HEK293 (cell line): ENCODE data around the gene TAF10.

ENCODE experiments used
- CTCF ChIA-PET: fragments of 350-600 bp; formaldehyde crosslinking; extraction: SDS; loops from one replicate; lab custom pipeline; 2021; ENCODE audit warnings: antibody characterized with exemption; lab: Yijun Ruan, JAX
- POLR2A ChIA-PET: fragments of 300-600 bp; formaldehyde crosslinking; extraction: SDS; loops from one replicate; lab custom pipeline; 2020; ENCODE audit warnings: antibody characterized with exemption, inconsistent platforms; lab: Yijun Ruan, JAX
- H3K27ac ChIP-seq: fragments of 200-500 bp; sonication (Bioruptor generic); 2 replicates; pipeline ENCODE4 v1.5.1; 2014; ENCODE audit warnings: low read depth, low read length, control low read depth, inconsistent platforms; ENCODE audit errors: extremely low read depth
- H3K36me3 ChIP-seq, 2 experiments: fragments of 200-500 bp in 1 of 2; sonication (Bioruptor generic) in 1 of 2; 1 replicate in 1 of 2; 2 replicates in 1 of 2; pipeline ENCODE4 v1.5.1; 2014 to 2017; ENCODE audit warnings: inconsistent platforms in 2 of 2, low read length in 2 of 2; ENCODE audit not compliant: control insufficient read depth in 2 of 2, insufficient read depth in 1 of 2
- H3K4me1 ChIP-seq: fragments of 200-500 bp; sonication (Bioruptor generic); 2 replicates; pipeline ENCODE4 v1.5.1; 2014; ENCODE audit warnings: mild to moderate bottlenecking, low read length, inconsistent platforms; ENCODE audit not compliant: control insufficient read depth, insufficient read depth
- H3K4me3 ChIP-seq: 2 replicates; pipeline ENCODE4 v1.5.1; 2011; ENCODE audit warnings: low read depth, mild to moderate bottlenecking, control low read depth, low read length, moderate library complexity
- H3K9me3 ChIP-seq: fragments of 200-500 bp; sonication (Bioruptor generic); 2 replicates; pipeline ENCODE4 v1.5.1; 2014; ENCODE audit warnings: low read depth, low read length, inconsistent platforms; ENCODE audit not compliant: control insufficient read depth, insufficient read depth
- GFI1B ChIP-seq: fragments of 450-650 bp; formaldehyde crosslinking; IDR thresholded peaks from 2 replicates; pipeline ENCODE4 v1.5.1; 2016; ENCODE audit warnings: missing biosample characterization, missing genetic modification characterization
- SCRT1 ChIP-seq: fragments of 450-650 bp; formaldehyde crosslinking; IDR thresholded peaks from 2 replicates; pipeline ENCODE4 v1.5.1; 2016; ENCODE audit warnings: missing biosample characterization, missing genetic modification characterization, borderline replicate concordance
- SP3 ChIP-seq: fragments of 450-650 bp; formaldehyde crosslinking; IDR thresholded peaks from 2 replicates; pipeline ENCODE4 v1.5.1; 2016; ENCODE audit warnings: missing biosample characterization, missing genetic modification characterization
- TCF7L2 ChIP-seq: IDR thresholded peaks from 2 replicates; pipeline ENCODE4 v1.6.1; 2011; ENCODE audit warnings: low read depth, mild to moderate bottlenecking, inconsistent platforms, low read length, moderate library complexity, borderline replicate concordance
- ZBTB1 ChIP-seq: fragments of 450-650 bp; formaldehyde crosslinking; IDR thresholded peaks from 2 replicates; pipeline ENCODE4 v1.5.1; 2016; ENCODE audit warnings: missing biosample characterization, missing genetic modification characterization
- ZBTB20 ChIP-seq: fragments of 450-650 bp; formaldehyde crosslinking; IDR thresholded peaks from 2 replicates; pipeline ENCODE4 v1.5.1; 2016; ENCODE audit warnings: missing biosample characterization, missing genetic modification characterization
- ZBTB7A ChIP-seq: fragments of 450-650 bp; formaldehyde crosslinking; IDR thresholded peaks from 2 replicates; pipeline ENCODE4 v1.5.1; 2016; ENCODE audit warnings: low read depth, missing biosample characterization, missing genetic modification characterization
- ZNF10 ChIP-seq: fragments of 450-650 bp; formaldehyde crosslinking; IDR thresholded peaks from 2 replicates; pipeline ENCODE4 v1.5.1; 2017; ENCODE audit warnings: missing biosample characterization, missing genetic modification characterization
- ZNF133 ChIP-seq: fragments of 450-650 bp; formaldehyde crosslinking; IDR thresholded peaks from 2 replicates; pipeline ENCODE4 v1.5.1; 2016; ENCODE audit warnings: missing biosample characterization, missing genetic modification characterization
- ZNF148 ChIP-seq: fragments of 450-650 bp; formaldehyde crosslinking; IDR thresholded peaks from 2 replicates; pipeline ENCODE4 v1.5.0; 2017; ENCODE audit warnings: missing biosample characterization, missing genetic modification characterization, borderline replicate concordance
- ZNF23 ChIP-seq: fragments of 450-650 bp; formaldehyde crosslinking; IDR thresholded peaks from 2 replicates; pipeline ENCODE4 v1.5.1; 2016; ENCODE audit warnings: missing biosample characterization, missing genetic modification characterization, borderline replicate concordance
- ZNF274 ChIP-seq, 2 experiments: fragments of 200-500 bp in 1 of 2; fragments of 450-650 bp in 1 of 2; sonication (Bioruptor generic) in 1 of 2; formaldehyde crosslinking in 1 of 2; IDR thresholded peaks; 2 replicates each; pipeline versions ENCODE4 v1.5.1 to v1.6.1; 2014 to 2016; ENCODE audit warnings: borderline replicate concordance in 1 of 2, inconsistent platforms in 1 of 2, low read length in 1 of 2, missing biosample characterization in 1 of 2, missing genetic modification characterization in 1 of 2
- ZNF433 ChIP-seq: fragments of 450-650 bp; formaldehyde crosslinking; IDR thresholded peaks from 2 replicates; pipeline ENCODE4 v1.5.1; 2016; ENCODE audit warnings: missing biosample characterization, missing genetic modification characterization, low read depth
- ZNF501 ChIP-seq: fragments of 450-650 bp; formaldehyde crosslinking; IDR thresholded peaks from 2 replicates; pipeline ENCODE4 v1.5.1; 2016; ENCODE audit warnings: missing biosample characterization, missing genetic modification characterization
- ZNF561 ChIP-seq: fragments of 450-650 bp; IDR thresholded peaks from 2 replicates; pipeline ENCODE4 v1.5.1; 2018; ENCODE audit warnings: missing biosample characterization, missing genetic modification characterization, borderline replicate concordance
- ZNF571 ChIP-seq: fragments of 450-650 bp; formaldehyde crosslinking; IDR thresholded peaks from 2 replicates; pipeline ENCODE4 v1.5.0; 2017; ENCODE audit warnings: missing biosample characterization, missing genetic modification characterization
- ZNF629 ChIP-seq: fragments of 450-650 bp; formaldehyde crosslinking; IDR thresholded peaks from 2 replicates; pipeline ENCODE4 v1.5.1; 2017; ENCODE audit warnings: missing biosample characterization, missing genetic modification characterization
- ZNF639 ChIP-seq: fragments of 450-650 bp; formaldehyde crosslinking; IDR thresholded peaks from 2 replicates; pipeline ENCODE4 v1.5.1; 2016; ENCODE audit warnings: missing biosample characterization, missing genetic modification characterization
- ZNF677 ChIP-seq: fragments of 450-650 bp; IDR thresholded peaks from 2 replicates; pipeline ENCODE4 v1.5.0; 2018; ENCODE audit warnings: missing biosample characterization, mild to moderate bottlenecking, missing genetic modification characterization, moderate library complexity
- ZNF76 ChIP-seq: fragments of 450-650 bp; formaldehyde crosslinking; IDR thresholded peaks from 2 replicates; pipeline ENCODE4; 2016; ENCODE audit warnings: low read depth, missing biosample characterization, missing genetic modification characterization, borderline replicate concordance
- ZNF768 ChIP-seq: fragments of 450-650 bp; formaldehyde crosslinking; IDR thresholded peaks from 2 replicates; pipeline ENCODE4 v1.5.1; 2018; ENCODE audit warnings: missing biosample characterization, mild to moderate bottlenecking, missing genetic modification characterization
- ZNF776 ChIP-seq: fragments of 450-650 bp; formaldehyde crosslinking; IDR thresholded peaks from 2 replicates; pipeline ENCODE4 v1.5.0; 2017; ENCODE audit warnings: missing biosample characterization, missing genetic modification characterization, borderline replicate concordance
- ZNF792 ChIP-seq: fragments of 450-650 bp; formaldehyde crosslinking; IDR thresholded peaks from 2 replicates; pipeline ENCODE4 v1.5.1; 2016; ENCODE audit warnings: missing biosample characterization, missing genetic modification characterization
- ZSCAN16 ChIP-seq: fragments of 450-650 bp; formaldehyde crosslinking; IDR thresholded peaks from 2 replicates; pipeline ENCODE4 v1.5.1; 2016; ENCODE audit warnings: missing biosample characterization, missing genetic modification characterization
- ZXDB ChIP-seq: fragments of 450-650 bp; formaldehyde crosslinking; IDR thresholded peaks from 2 replicates; pipeline ENCODE4 v1.5.1; 2016; ENCODE audit warnings: missing biosample characterization, missing genetic modification characterization
- TF ChIP-seq, protein P1 (sequence below): fragments of 450-650 bp; formaldehyde crosslinking; IDR thresholded peaks from 2 replicates; pipeline ENCODE4 v1.5.1; 2016; ENCODE audit warnings: missing biosample characterization, missing genetic modification characterization

Gene TAF10

GRCh38 chr11:6571434-6572008 lies 40.5 kb downstream of the TAF10 start:
- POLR2A ChIA-PET: no interaction called here
- H3K4me3 ChIP-seq: no peak overlapping the region
- H3K27ac ChIP-seq: no peak overlapping the region
- TF ChIP-seq ZNF571 (tag by site-specific recombination) (no peak), ZNF274 (IDR thresholded peaks at IDR 0.05; ENCODE audit: low read length) (no peak), ZNF274 (tag by site-specific recombination; IDR thresholded peaks at IDR 0.05; ENCODE audit: borderline replicate concordance) (no peak), ZNF23 (tag by site-specific recombination) (no peak), ZNF561 (tag by site-specific recombination) (no peak), ZNF792 (tag by site-specific recombination) (no peak), ZBTB7A (tag by site-specific recombination) (no peak), ZNF768 (tag by site-specific recombination) (no peak), ZNF10 (tag by site-specific recombination) (no peak), ZNF76 (no peak), ZNF776 (tag by site-specific recombination) (no peak), TCF7L2 (no peak), SCRT1 (tag by site-specific recombination) (no peak), ZNF501 (tag by site-specific recombination) (no peak), ZXDB (tag by site-specific recombination) (no peak), ZNF629 (tag by site-specific recombination) (no peak), GFI1B (tag by site-specific recombination) (no peak), ZNF677 (tag by site-specific recombination) (no peak)
- TF ChIP-seq, protein P1, sequence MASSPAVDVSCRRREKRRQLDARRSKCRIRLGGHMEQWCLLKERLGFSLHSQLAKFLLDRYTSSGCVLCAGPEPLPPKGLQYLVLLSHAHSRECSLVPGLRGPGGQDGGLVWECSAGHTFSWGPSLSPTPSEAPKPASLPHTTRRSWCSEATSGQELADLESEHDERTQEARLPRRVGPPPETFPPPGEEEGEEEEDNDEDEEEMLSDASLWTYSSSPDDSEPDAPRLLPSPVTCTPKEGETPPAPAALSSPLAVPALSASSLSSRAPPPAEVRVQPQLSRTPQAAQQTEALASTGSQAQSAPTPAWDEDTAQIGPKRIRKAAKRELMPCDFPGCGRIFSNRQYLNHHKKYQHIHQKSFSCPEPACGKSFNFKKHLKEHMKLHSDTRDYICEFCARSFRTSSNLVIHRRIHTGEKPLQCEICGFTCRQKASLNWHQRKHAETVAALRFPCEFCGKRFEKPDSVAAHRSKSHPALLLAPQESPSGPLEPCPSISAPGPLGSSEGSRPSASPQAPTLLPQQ (tag by site-specific recombination): no peak
- peaks cover 0 to 3% of the 10 kb centered on the region in 2 experiments; a peak in 1 of 3 replicates for H3K36me3 ChIP-seq
- H3K9me3 ChIP-seq: no peaks in the 10 kb centered on the region
- no peaks in the 10 kb centered on the region for H3K4me1 ChIP-seq
- CTCF ChIA-PET: no interaction called here

GRCh38 chr11:6570691-6571427 lies 41.2 kb downstream of the TAF10 start:
- H3K27ac ChIP-seq: no peak overlapping the region
- POLR2A ChIA-PET: no interaction called here

DNA sequence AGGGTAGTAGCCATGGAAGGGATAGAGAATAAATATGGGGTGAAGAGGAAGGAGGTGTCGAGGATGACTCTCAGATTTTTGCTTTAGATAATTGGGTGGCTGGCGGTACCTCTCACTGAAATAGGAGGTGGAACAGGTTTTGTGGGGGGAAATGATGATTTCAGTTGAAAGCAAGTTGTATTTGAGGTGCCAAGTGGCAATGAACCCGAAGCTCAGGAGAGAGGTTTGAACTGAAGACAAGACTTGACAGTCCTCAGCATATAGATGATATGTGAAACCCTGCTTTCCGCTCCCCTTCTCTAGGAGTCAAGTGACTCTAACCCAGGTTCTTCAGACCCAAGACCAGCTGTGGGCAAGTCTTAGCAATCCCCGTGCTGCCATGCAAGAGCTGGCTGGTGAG lies 42.3 kb downstream of the TAF10 start:
- no peak overlapping the region for H3K4me3 ChIP-seq
- CTCF ChIA-PET: interaction anchor here (0.7 kb wide), 2 partner anchors 39 to 50 kb away, joined by 5 to 6 read pairs; partner anchors contain the start of gene TPP1
- H3K9me3 ChIP-seq: no peaks in the 10 kb centered on the region
- POLR2A ChIA-PET: no interaction called here
- peaks cover 0 to 3% of the 10 kb centered on the region in 2 experiments; a peak in 1 of 3 replicates for H3K36me3 ChIP-seq
- no peak overlapping the region for H3K27ac ChIP-seq
- no peaks in the 10 kb centered on the region for H3K4me1 ChIP-seq
- no peak for TF ChIP-seq ZNF639 (tag by site-specific recombination)
- TF ChIP-seq, protein P1 (tag by site-specific recombination): no peak
- no peak for TF ChIP-seq SP3
- no peak for TF ChIP-seq ZNF792 (tag by site-specific recombination)
- TF ChIP-seq ZNF148 (tag by site-specific recombination): no peak

More at GRCh38 chr11:6570691-6571427, 41.2 kb downstream of the TAF10 start:
- Histone ChIP-seq H3K36me3 (peaks cover 0 to 3% of the 10 kb centered on the region in 2 experiments; a peak in 1 of 3 replicates), H3K4me1 (no peaks in the 10 kb centered on the region), H3K9me3 (no peaks in the 10 kb centered on the region), H3K4me3 (no peak overlapping the region)
- CTCF ChIA-PET: no interaction called here
- TF ChIP-seq ZNF133: no peak
- no peak for TF ChIP-seq ZBTB20 (tag by site-specific recombination)
- TF ChIP-seq ZNF433 (tag by site-specific recombination): no peak
- no peak for TF ChIP-seq ZBTB1 (tag by site-specific recombination)
- TF ChIP-seq ZSCAN16 (tag by site-specific recombination): no peak
- TF ChIP-seq ZNF571 (tag by site-specific recombination): no peak
